ENCODE measurements around the gene WNT3A. TPM values are rescaled to one million over a fixed set of nuclear protein-coding genes. Genes with fewer than 3 reads are reported as not detected.
A peak's percentile ranks its signal among the peaks of the same experiment; 100 is the strongest.

Gene WNT3A
- polyA plus RNA-seq, 2 donors, result 0.69 to 1.3 TPM

DNA sequence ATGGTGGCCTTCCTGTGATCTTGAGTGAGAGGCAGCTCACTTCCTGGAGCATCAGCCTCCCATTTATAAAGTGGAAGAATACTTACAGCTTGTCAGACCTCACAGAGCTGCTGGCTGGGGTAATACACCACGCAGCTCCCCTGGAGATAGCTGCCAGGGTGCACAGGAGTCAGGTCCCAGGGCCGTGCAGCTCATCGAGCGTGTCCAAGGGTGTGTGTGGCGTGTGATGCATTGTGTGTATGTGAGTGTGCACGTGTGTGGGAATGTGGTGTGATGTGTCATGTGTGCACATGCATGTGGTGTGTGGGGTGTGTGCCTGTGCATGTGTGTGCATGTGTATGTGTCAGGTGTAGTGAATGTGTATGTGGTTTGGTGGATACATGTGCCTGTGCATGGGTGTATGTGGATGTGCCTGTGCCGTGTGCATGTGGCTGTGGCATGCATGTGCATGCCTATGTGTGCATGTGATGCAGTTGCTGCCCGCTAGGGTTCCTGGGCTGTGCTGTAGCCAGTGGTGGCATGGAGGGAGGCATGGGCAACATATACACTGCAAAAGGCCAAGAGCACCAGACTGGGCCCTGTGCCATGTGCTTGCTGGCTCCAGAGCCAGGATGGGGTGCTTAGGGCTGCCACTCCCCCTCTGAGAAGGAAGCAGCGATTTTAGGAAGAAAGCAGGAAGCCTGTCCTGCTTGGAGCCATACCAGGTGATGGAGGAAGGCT is 24.6 kb downstream of the WNT3A start:
- H3K4me1 ChIP-seq (ENCODE audit: control insufficient read depth in 2 of 2, insufficient read depth in 2 of 2, low read length in 1 of 2), result peaks cover 0 to 2% of the 10 kb centered on the region in 2 donors
- H3K9me3 ChIP-seq (ENCODE audit: control insufficient read depth in 2 of 2, insufficient read depth in 1 of 2, low read depth in 1 of 2, low read length in 1 of 2), result no peaks in the 10 kb centered on the region
- H3K27me3 ChIP-seq (ENCODE audit: control insufficient read depth in 1 of 2, insufficient read depth in 2 of 2, low read length in 2 of 2), result no peaks in the 10 kb centered on the region
- H3K27ac ChIP-seq (ENCODE audit: low read depth in 2 of 2, low read length in 1 of 2), result no peak overlapping the region
- WGBS, 2 donors, result 68 to 77% methylated on average over 9 of the region's 9 CpGs
- H3K4me3 ChIP-seq (ENCODE audit: low read depth in 1 of 2, low read length in 2 of 2), result no peak overlapping the region
- H3K36me3 ChIP-seq (ENCODE audit: control insufficient read depth in 2 of 2, insufficient read depth in 2 of 2, low read length in 1 of 2), result no peaks in the 10 kb centered on the region

DNA sequence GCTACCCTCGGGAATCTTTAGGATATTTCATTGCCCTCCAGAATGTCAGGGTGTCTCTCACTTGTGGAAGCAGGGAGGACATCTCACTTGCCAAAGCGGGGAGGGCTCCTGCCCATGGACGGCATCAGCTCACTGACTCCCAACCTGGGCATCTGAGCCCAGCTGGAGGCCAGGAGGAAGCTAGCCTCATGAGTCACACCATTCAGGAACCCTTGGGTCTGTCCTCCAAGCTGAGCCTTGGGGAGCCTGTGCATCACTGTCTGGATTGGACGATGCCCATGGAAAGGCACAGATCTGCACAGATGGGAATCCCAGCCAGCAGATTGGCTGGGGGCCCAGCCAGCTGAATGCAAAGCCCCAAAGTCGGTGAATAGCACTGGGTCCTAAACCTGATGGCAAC is 25.2 kb downstream of the WNT3A start:
- H3K27me3 ChIP-seq (ENCODE audit: control insufficient read depth in 1 of 2, insufficient read depth in 2 of 2, low read length in 2 of 2), result no peaks in the 10 kb centered on the region
- H3K36me3 ChIP-seq (ENCODE audit: control insufficient read depth in 2 of 2, insufficient read depth in 2 of 2, low read length in 1 of 2), result no peaks in the 10 kb centered on the region
- peaks cover 0 to 2% of the 10 kb centered on the region in 2 donors for H3K4me1 ChIP-seq (ENCODE audit: control insufficient read depth in 2 of 2, insufficient read depth in 2 of 2, low read length in 1 of 2)
- no peak overlapping the region for H3K27ac ChIP-seq (ENCODE audit: low read depth in 2 of 2, low read length in 1 of 2)
- no peaks in the 10 kb centered on the region for H3K9me3 ChIP-seq (ENCODE audit: control insufficient read depth in 2 of 2, insufficient read depth in 1 of 2, low read depth in 1 of 2, low read length in 1 of 2)
- H3K4me3 ChIP-seq (ENCODE audit: low read depth in 1 of 2, low read length in 2 of 2), result no peak overlapping the region
- WGBS, 2 donors, result 75 to 77% methylated on average over 5 of the region's 5 CpGs

DNA sequence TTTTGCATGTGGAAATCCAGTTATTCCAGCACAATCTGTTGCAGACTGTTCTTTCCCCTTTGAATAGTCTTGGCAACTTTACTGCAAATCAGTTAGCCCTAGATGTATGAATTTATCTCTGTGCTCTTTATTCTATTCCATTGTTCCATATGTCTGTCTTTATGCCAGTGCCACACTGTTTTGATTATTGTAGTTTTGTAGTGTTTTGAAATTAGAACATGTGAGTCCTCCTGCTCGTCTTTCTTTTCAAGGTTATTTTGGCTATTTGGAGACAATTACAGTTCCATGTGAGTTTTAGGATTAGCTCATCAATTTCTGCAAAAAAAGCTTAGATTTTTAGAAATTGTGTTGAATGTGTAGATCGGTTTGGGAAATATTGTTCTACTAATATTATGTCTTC is 26.6 kb downstream of the WNT3A start:
- Histone ChIP-seq H3K27me3 (ENCODE audit: control insufficient read depth in 1 of 2, insufficient read depth in 2 of 2, low read length in 2 of 2) (no peaks in the 10 kb centered on the region), H3K9me3 (ENCODE audit: control insufficient read depth in 2 of 2, insufficient read depth in 1 of 2, low read depth in 1 of 2, low read length in 1 of 2) (no peaks in the 10 kb centered on the region), H3K4me3 (ENCODE audit: low read depth in 1 of 2, low read length in 2 of 2) (no peak overlapping the region), H3K4me1 (ENCODE audit: control insufficient read depth in 2 of 2, insufficient read depth in 2 of 2, low read length in 1 of 2) (peaks cover 0 to 2% of the 10 kb centered on the region in 2 donors), H3K36me3 (ENCODE audit: control insufficient read depth in 2 of 2, insufficient read depth in 2 of 2, low read length in 1 of 2) (no peaks in the 10 kb centered on the region), H3K27ac (ENCODE audit: low read depth in 2 of 2, low read length in 1 of 2) (no peak overlapping the region)
- WGBS, 2 donors, result 90 to 92% methylated on average over 2 of the region's 2 CpGs

DNA sequence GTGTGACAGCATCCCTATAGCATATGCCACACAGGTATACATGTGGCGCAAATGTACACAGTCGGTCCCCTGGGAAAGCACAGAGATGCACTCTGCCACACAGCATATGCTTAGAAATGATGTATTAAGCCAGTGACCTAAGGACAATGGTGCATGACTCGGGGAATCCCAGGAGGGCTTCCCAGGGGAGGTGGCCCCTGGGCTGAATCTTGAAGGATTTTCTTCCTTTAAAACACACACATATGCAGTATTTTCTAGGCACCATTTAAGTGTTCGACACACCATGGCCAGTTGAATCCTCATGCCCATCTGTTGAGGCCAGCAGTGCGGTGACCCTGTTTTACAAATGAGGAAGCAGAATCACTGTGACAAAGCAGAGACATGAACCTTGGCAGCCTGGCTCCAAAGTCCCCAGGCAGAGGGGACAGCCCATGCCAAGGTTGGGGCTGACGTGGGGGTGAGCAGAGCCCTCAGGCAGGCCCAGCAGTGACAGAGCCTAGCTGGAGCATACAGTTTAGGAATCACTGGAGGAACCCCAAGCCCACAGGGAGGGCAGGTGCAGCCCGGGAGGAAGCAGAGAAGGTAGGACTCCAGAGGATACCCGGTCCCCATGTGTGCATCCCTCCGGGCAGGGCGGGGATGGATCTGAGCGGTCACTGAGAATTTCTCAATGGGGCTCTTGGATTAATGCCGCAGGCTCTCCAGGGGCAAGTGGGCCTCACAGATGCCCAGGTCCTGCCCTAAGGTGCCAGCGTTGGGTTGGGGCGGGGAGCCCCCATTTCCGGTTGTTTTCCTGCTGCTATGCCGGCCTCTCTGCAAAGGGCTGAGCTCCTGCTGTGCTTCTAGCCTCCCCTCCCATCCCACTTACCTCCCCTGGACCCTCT is 28.4 kb downstream of the WNT3A start:
- H3K4me3 ChIP-seq (ENCODE audit: low read depth in 1 of 2, low read length in 2 of 2), result no peak overlapping the region
- no peak overlapping the region for H3K27ac ChIP-seq (ENCODE audit: low read depth in 2 of 2, low read length in 1 of 2)
- 86 to 90% methylated on average over 12 to 16 of the region's 16 CpGs for WGBS, 2 donors
- H3K36me3 ChIP-seq (ENCODE audit: control insufficient read depth in 2 of 2, insufficient read depth in 2 of 2, low read length in 1 of 2), result no peaks in the 10 kb centered on the region
- peaks cover 0 to 2% of the 10 kb centered on the region in 2 donors for H3K4me1 ChIP-seq (ENCODE audit: control insufficient read depth in 2 of 2, insufficient read depth in 2 of 2, low read length in 1 of 2)
- no peaks in the 10 kb centered on the region for H3K9me3 ChIP-seq (ENCODE audit: control insufficient read depth in 2 of 2, insufficient read depth in 1 of 2, low read depth in 1 of 2, low read length in 1 of 2)
- no peaks in the 10 kb centered on the region for H3K27me3 ChIP-seq (ENCODE audit: control insufficient read depth in 1 of 2, insufficient read depth in 2 of 2, low read length in 2 of 2)

DNA sequence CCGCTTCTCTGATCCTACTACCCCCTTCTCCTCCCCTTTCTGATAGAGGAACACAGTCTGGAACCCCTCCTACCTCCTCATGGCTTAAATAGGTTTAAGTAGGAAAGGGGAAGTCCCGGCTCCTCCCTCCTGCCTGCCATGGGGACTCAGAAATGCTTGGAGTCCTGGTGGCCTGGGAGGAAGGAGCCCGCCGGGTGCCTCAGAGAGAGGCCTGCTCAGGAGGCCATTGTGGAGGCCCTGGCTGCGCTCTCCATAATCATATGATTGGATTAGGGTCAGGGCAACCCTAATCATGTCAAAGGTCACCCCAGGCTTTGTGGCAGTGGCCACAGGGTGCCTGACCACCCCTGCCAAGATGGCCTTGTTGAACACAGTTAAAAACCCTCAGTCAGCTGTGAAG is 29.0 kb downstream of the WNT3A start:
- Histone ChIP-seq H3K27ac (ENCODE audit: low read depth in 2 of 2, low read length in 1 of 2) (no peak overlapping the region), H3K9me3 (ENCODE audit: control insufficient read depth in 2 of 2, insufficient read depth in 1 of 2, low read depth in 1 of 2, low read length in 1 of 2) (no peaks in the 10 kb centered on the region), H3K36me3 (ENCODE audit: control insufficient read depth in 2 of 2, insufficient read depth in 2 of 2, low read length in 1 of 2) (no peaks in the 10 kb centered on the region), H3K4me1 (ENCODE audit: control insufficient read depth in 2 of 2, insufficient read depth in 2 of 2, low read length in 1 of 2) (peaks cover 0 to 2% of the 10 kb centered on the region in 2 donors), H3K4me3 (ENCODE audit: low read depth in 1 of 2, low read length in 2 of 2) (no peak overlapping the region), H3K27me3 (ENCODE audit: control insufficient read depth in 1 of 2, insufficient read depth in 2 of 2, low read length in 2 of 2) (no peaks in the 10 kb centered on the region)
- 80 to 85% methylated on average over 4 to 5 of the region's 5 CpGs for WGBS, 2 donors

DNA sequence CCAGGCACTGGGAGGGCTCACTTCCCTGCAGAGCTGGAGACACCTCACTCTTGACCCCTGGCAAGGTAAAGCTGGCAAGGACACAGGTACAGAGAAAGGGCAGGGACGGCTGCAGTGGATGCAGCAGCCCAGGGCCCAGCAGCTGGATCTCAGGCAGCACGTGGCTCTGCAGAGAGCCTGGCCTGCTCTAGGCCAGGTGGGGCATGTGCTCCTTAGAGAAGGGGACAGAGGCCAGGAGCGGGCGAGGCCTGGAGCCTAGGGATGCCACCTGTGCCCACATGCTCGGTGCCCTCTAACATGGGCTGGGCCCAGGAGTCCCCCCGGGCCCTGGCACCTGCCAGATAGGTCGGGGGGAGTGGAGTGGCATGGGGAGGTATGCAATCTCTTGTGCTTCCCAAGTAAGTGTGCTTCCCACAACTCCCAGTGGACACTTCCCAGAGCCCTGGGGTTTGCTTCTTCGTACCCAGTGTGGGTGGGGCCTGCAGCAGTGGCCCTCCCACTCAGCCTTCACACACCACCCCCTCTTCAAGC is 30.0 kb downstream of the WNT3A start:
- Histone ChIP-seq H3K4me1 (ENCODE audit: control insufficient read depth in 2 of 2, insufficient read depth in 2 of 2, low read length in 1 of 2) (peaks cover 0 to 2% of the 10 kb centered on the region in 2 donors), H3K27me3 (ENCODE audit: control insufficient read depth in 1 of 2, insufficient read depth in 2 of 2, low read length in 2 of 2) (no peaks in the 10 kb centered on the region), H3K27ac (ENCODE audit: low read depth in 2 of 2, low read length in 1 of 2) (no peak overlapping the region), H3K4me3 (ENCODE audit: low read depth in 1 of 2, low read length in 2 of 2) (no peak overlapping the region), H3K9me3 (ENCODE audit: control insufficient read depth in 2 of 2, insufficient read depth in 1 of 2, low read depth in 1 of 2, low read length in 1 of 2) (no peaks in the 10 kb centered on the region), H3K36me3 (ENCODE audit: control insufficient read depth in 2 of 2, insufficient read depth in 2 of 2, low read length in 1 of 2) (no peaks in the 10 kb centered on the region)
- 73 to 74% methylated on average over 8 of the region's 8 CpGs for WGBS, 2 donors

DNA sequence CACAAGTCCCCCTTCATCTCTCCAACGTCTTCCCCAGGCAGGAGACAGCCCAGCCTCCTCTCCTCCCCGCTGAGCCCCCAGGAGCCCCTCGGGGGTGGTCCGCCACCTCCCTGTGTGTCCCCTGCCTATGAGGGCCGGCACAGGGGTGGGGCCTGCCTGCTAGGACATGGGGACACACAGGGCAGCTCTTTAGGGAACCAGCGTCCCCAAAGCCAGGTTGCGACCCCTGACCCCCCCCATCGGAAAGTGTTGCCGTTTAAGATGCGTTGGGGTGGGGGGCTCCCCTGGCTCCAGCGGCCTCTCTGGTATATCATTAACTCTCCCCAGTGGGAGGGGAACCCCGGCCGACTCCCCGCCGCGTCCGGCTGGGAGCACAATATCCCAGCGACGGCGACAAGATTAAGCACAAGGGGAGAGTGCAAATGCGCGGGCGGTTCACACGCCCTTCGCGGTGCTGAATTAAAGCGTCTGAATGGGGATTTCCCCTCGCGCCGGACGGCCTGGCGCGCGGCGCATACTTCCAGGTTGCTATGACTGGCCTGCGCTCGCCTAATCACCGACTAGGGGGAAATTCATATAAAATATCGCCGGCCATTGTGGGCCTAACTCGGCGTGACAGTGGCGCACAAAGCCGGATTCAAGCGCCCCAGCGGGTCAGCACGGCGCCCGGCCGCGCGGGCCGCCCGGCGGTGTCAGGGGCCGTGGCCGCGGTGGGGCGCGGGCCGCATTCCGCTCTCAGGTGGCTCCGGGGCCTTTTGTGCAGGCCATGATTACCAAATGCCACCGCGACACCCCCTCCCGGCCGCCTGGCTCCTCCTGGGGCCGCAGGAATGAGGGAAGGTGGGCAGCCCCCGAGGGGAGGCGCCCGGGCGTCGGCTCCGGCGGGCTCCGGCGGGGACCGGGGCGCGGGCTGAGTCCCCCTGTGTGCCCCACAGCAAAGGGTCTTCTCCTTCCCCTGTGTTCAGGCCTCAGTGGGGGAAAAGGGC is 30.9 kb downstream of the WNT3A start:
- no peaks in the 10 kb centered on the region for H3K4me1 ChIP-seq (ENCODE audit: control insufficient read depth in 2 of 2, insufficient read depth in 2 of 2, low read length in 1 of 2)
- no peaks in the 10 kb centered on the region for H3K27me3 ChIP-seq (ENCODE audit: control insufficient read depth in 1 of 2, insufficient read depth in 2 of 2, low read length in 2 of 2)
- no peaks in the 10 kb centered on the region for H3K9me3 ChIP-seq (ENCODE audit: control insufficient read depth in 2 of 2, insufficient read depth in 1 of 2, low read depth in 1 of 2, low read length in 1 of 2)
- H3K36me3 ChIP-seq (ENCODE audit: control insufficient read depth in 2 of 2, insufficient read depth in 2 of 2, low read length in 1 of 2), result no peaks in the 10 kb centered on the region
- H3K4me3 ChIP-seq (ENCODE audit: low read depth in 1 of 2, low read length in 2 of 2), result peak overlapping the region in 1 of 2 donors; percentile 18
- WGBS, 2 donors, result 8 to 10% methylated on average over 78 to 80 of the region's 80 CpGs
- no peak overlapping the region for H3K27ac ChIP-seq (ENCODE audit: low read depth in 2 of 2, low read length in 1 of 2)

DNA sequence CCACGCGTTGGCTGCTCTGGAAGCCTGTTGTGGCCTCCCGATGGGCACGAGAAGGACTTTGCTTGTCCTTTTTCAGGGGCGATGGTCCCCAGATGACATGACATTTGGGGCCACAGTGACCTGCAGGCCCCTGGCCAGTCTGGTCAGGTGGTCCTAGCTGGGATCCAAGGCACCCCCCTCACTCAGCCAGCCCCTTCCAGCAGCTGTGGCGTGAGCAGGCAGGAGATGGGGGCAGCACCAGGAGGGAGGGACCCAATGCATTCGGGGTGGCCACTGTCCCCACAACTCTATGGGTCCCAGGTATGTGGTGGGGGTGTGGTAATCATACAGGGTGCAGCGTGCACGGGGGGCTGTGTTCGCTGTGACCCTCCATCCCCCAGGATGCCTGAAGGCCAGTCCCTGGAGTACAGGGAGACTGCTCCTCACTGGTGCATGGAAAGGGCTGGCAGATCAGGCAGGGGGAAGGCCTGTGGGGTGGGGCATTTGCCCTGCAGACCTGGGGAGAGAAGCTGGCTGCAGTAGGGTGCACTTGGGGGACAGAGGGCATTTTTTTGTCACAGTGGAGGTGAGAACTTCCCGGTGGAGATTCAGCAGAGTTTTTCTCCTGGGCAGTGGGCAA is 31.7 kb downstream of the WNT3A start:
- H3K27me3 ChIP-seq (ENCODE audit: control insufficient read depth in 1 of 2, insufficient read depth in 2 of 2, low read length in 2 of 2), result no peaks in the 10 kb centered on the region
- WGBS, 2 donors, result 79 to 83% methylated on average over 11 of the region's 11 CpGs

More for the DNA sequence above, 31.7 kb downstream of the WNT3A start:
- Histone ChIP-seq H3K4me3 (ENCODE audit: low read depth in 1 of 2, low read length in 2 of 2) (no peak overlapping the region), H3K36me3 (ENCODE audit: control insufficient read depth in 2 of 2, insufficient read depth in 2 of 2, low read length in 1 of 2) (no peaks in the 10 kb centered on the region), H3K27ac (ENCODE audit: low read depth in 2 of 2, low read length in 1 of 2) (no peak overlapping the region), H3K9me3 (ENCODE audit: control insufficient read depth in 2 of 2, insufficient read depth in 1 of 2, low read depth in 1 of 2, low read length in 1 of 2) (no peaks in the 10 kb centered on the region), H3K4me1 (ENCODE audit: control insufficient read depth in 2 of 2, insufficient read depth in 2 of 2, low read length in 1 of 2) (peaks cover 0 to 4% of the 10 kb centered on the region in 2 donors)

Data from esophagus (tissue), 2 donors.